ENCODE data around the gene DGCR2. TPM values are rescaled to one million over a fixed set of nuclear protein-coding genes. Genes with fewer than 3 reads are reported as not detected.

Gene DGCR2
- total and polyA plus RNA-seq, 10 of the 15 experiments (the other 5 are each of a cell fraction or from before 2014, with no cell fraction given), result 0.19 to 28.4 (median 16.0) TPM

DNA sequence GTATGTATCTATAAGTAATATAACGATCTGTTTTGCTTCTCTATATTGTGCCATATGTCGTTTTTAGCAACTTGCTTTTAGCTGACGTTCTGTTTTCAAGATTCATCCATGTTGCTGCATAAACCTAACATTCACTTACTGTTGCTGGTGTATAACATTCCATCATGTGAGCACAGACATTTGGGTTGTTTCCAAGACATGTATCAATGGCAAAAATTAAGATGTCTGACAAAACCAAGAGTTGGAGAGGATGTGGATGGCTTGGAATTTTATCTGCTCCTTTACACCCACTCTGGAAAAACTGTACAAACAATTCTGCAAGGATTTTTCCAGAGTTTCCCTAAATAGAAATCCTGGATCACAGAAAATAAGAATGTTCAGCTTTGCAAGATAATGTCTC lies 40.9 kb downstream of the DGCR2 start:
- no peak overlapping the region for H3K4me2 ChIP-seq (ENCODE audit: control insufficient read depth, insufficient read depth)
- H4K20me1 ChIP-seq (ENCODE audit: control insufficient read depth, insufficient read depth), result peaks cover 2% of the 10 kb centered on the region; the same call in 1 of the 2 replicates
- ChIA-PET CTCF (no interaction called here), POLR2A (no interaction called here), SMC1A (ENCODE audit: uncharacterized antibody, unreplicated experiment) (interaction anchor here (1.1 kb wide), 1 partner anchor 37 kb away, joined by 3 read pairs; no protein-coding TSS in a partner anchor), RAD21 (ENCODE audit: unreplicated experiment) (no interaction called here)
- H3K79me2 ChIP-seq (ENCODE audit: control insufficient read depth, insufficient read depth, low read length), result no peaks in the 10 kb centered on the region
- H3K27me3 ChIP-seq (replicated peaks in 1 of 2; ENCODE audit: control insufficient read depth in 2 of 2, insufficient read depth in 2 of 2, low read length in 1 of 2), result no peaks in the 10 kb centered on the region
- no peak for DNase-seq (ENCODE audit: low read depth, low spot score)
- BruUV-seq (replicated peaks), result no TSS peak
- peaks cover 0 to 5% of the 10 kb centered on the region in 2 experiments for H3K36me3 ChIP-seq (ENCODE audit: control insufficient read depth in 2 of 2, insufficient read depth in 2 of 2, low read length in 1 of 2)
- no peak overlapping the region for H3K9ac ChIP-seq (ENCODE audit: control insufficient read depth, insufficient read depth, low read length)
- no peak overlapping the region for H3K27ac ChIP-seq (ENCODE audit: control insufficient read depth, insufficient read depth)
- ATAC-seq, result no peak
- H2AFZ ChIP-seq (ENCODE audit: control insufficient read depth, low read depth, low read length), result no peak overlapping the region
- peaks cover 14% of the 10 kb centered on the region for H3K4me1 ChIP-seq (ENCODE audit: control insufficient read depth, insufficient read depth, low read length)
- in situ Hi-C loops (cut with MboI), result no loop called here
- intact Hi-C loops (cut with micrococcal nuclease; ENCODE audit: unreplicated experiment), result no loop called here
- no peaks in the 10 kb centered on the region for H3K9me3 ChIP-seq (replicated peaks; ENCODE audit: control insufficient read depth, insufficient read depth, low read length)
- no peak overlapping the region for H3K4me3 ChIP-seq
- no peak for FAIRE-seq
- WGBS (ENCODE audit: insufficient coverage, insufficient replicate concordance, low lambda C conversion rate, missing lambda C conversion rate), result 95% methylated on average over 3 of the region's 3 CpGs
- TF ChIP-seq CBFB (IDR thresholded peaks at IDR 0.05; ENCODE audit: low read depth), result no peak
- TF ChIP-seq TCF12 (IDR thresholded peaks at IDR 0.05; ENCODE audit: low read depth, low read length), result no peak
- TF ChIP-seq NR2C2 (IDR thresholded peaks at IDR 0.05; ENCODE audit: borderline replicate concordance, control insufficient read depth, insufficient read length, low read depth), result no peak
- TF ChIP-seq, protein P1, sequence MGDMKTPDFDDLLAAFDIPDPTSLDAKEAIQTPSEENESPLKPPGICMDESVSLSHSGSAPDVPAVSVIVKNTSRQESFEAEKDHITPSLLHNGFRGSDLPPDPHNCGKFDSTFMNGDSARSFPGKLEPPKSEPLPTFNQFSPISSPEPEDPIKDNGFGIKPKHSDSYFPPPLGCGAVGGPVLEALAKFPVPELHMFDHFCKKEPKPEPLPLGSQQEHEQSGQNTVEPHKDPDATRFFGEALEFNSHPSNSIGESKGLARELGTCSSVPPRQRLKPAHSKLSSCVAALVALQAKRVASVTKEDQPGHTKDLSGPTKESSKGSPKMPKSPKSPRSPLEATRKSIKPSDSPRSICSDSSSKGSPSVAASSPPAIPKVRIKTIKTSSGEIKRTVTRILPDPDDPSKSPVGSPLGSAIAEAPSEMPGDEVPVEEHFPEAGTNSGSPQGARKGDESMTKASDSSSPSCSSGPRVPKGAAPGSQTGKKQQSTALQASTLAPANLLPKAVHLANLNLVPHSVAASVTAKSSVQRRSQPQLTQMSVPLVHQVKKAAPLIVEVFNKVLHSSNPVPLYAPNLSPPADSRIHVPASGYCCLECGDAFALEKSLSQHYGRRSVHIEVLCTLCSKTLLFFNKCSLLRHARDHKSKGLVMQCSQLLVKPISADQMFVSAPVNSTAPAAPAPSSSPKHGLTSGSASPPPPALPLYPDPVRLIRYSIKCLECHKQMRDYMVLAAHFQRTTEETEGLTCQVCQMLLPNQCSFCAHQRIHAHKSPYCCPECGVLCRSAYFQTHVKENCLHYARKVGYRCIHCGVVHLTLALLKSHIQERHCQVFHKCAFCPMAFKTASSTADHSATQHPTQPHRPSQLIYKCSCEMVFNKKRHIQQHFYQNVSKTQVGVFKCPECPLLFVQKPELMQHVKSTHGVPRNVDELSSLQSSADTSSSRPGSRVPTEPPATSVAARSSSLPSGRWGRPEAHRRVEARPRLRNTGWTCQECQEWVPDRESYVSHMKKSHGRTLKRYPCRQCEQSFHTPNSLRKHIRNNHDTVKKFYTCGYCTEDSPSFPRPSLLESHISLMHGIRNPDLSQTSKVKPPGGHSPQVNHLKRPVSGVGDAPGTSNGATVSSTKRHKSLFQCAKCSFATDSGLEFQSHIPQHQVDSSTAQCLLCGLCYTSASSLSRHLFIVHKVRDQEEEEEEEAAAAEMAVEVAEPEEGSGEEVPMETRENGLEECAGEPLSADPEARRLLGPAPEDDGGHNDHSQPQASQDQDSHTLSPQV (IDR thresholded peaks at IDR 0.05), result no peak
- TF ChIP-seq, protein P2, sequence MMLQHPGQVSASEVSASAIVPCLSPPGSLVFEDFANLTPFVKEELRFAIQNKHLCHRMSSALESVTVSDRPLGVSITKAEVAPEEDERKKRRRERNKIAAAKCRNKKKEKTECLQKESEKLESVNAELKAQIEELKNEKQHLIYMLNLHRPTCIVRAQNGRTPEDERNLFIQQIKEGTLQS (IDR thresholded peaks at IDR 0.05; ENCODE audit: borderline replicate concordance, extremely low read depth, low read depth, low read length), result no peak
- TF ChIP-seq, protein P3, sequence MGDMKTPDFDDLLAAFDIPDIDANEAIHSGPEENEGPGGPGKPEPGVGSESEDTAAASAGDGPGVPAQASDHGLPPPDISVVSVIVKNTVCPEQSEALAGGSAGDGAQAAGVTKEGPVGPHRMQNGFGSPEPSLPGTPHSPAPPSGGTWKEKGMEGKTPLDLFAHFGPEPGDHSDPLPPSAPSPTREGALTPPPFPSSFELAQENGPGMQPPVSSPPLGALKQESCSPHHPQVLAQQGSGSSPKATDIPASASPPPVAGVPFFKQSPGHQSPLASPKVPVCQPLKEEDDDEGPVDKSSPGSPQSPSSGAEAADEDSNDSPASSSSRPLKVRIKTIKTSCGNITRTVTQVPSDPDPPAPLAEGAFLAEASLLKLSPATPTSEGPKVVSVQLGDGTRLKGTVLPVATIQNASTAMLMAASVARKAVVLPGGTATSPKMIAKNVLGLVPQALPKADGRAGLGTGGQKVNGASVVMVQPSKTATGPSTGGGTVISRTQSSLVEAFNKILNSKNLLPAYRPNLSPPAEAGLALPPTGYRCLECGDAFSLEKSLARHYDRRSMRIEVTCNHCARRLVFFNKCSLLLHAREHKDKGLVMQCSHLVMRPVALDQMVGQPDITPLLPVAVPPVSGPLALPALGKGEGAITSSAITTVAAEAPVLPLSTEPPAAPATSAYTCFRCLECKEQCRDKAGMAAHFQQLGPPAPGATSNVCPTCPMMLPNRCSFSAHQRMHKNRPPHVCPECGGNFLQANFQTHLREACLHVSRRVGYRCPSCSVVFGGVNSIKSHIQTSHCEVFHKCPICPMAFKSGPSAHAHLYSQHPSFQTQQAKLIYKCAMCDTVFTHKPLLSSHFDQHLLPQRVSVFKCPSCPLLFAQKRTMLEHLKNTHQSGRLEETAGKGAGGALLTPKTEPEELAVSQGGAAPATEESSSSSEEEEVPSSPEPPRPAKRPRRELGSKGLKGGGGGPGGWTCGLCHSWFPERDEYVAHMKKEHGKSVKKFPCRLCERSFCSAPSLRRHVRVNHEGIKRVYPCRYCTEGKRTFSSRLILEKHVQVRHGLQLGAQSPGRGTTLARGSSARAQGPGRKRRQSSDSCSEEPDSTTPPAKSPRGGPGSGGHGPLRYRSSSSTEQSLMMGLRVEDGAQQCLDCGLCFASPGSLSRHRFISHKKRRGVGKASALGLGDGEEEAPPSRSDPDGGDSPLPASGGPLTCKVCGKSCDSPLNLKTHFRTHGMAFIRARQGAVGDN (IDR thresholded peaks at IDR 0.05), result no peak
- TF ChIP-seq RUNX3 (IDR thresholded peaks at IDR 0.05; ENCODE audit: low read length), result no peak
- no peak for TF ChIP-seq SMC3 (IDR thresholded peaks at IDR 0.05; ENCODE audit: borderline replicate concordance, low read length)
- no peak for TF ChIP-seq POLR2A (IDR thresholded peaks at IDR 0.05; ENCODE audit: low read depth, low read length)
- TF ChIP-seq, protein P4, sequence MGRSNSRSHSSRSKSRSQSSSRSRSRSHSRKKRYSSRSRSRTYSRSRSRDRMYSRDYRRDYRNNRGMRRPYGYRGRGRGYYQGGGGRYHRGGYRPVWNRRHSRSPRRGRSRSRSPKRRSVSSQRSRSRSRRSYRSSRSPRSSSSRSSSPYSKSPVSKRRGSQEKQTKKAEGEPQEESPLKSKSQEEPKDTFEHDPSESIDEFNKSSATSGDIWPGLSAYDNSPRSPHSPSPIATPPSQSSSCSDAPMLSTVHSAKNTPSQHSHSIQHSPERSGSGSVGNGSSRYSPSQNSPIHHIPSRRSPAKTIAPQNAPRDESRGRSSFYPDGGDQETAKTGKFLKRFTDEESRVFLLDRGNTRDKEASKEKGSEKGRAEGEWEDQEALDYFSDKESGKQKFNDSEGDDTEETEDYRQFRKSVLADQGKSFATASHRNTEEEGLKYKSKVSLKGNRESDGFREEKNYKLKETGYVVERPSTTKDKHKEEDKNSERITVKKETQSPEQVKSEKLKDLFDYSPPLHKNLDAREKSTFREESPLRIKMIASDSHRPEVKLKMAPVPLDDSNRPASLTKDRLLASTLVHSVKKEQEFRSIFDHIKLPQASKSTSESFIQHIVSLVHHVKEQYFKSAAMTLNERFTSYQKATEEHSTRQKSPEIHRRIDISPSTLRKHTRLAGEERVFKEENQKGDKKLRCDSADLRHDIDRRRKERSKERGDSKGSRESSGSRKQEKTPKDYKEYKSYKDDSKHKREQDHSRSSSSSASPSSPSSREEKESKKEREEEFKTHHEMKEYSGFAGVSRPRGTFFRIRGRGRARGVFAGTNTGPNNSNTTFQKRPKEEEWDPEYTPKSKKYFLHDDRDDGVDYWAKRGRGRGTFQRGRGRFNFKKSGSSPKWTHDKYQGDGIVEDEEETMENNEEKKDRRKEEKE (IDR thresholded peaks at IDR 0.05), result no peak
- TF ChIP-seq CREM (IDR thresholded peaks at IDR 0.05; ENCODE audit: low read depth), result no peak
- TF ChIP-seq MTA3 (IDR thresholded peaks at IDR 0.05; ENCODE audit: borderline replicate concordance, low read length), result no peak
- TF ChIP-seq TCF3 (IDR thresholded peaks at IDR 0.05; ENCODE audit: borderline replicate concordance, insufficient read depth, low read depth, low read length), result no peak
- TF ChIP-seq SIX5 (IDR thresholded peaks at IDR 0.05; ENCODE audit: low read depth, low read length, severe bottlenecking), result no peak
